Measurements from ENCODE around the gene C4orf50.

C4orf50 gene

DNA sequence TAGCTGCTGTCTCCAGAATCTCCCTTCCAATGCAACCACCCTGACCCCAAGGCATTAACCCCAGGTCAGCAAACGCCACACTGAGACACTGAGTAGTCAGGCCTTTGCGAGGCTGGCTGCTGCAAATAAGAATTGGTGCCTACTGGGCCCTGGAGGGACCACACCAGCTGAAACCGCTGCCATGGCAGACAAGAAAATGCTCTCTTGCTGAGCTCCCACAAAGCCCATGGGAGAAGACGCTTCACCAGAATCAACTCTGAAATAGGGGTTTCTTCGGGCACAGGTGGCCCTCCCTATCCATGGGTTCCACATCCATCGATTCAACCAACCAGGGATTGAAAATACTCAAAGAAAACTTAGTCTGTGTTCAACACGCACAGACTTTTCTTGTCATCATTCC, 98.7 kb downstream of the C4orf50 start:
- DNase-seq (ENCODE audit: low read depth) = no peak

DNA sequence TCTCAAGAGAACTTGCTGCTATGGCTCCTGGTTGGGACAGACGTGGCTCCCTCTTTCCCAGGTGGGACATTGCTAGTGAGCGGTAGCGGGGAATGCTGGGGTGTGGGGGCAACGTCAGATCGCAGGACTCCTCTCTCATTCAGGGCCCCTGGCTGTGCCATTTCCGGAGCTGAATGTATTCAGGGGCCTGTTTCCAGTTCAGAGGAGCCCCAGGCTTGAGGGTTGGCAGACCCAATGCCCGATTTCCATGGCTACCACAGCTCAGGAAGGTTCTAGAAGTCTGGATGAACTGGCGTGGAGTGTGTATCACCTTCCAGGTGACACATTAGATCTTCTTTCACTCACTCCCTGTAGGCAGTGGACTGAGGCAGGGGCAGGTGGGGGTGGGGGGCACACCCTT, 99.2 kb downstream of the C4orf50 start:
- DNase-seq (ENCODE audit: low read depth) = no peak

DNA sequence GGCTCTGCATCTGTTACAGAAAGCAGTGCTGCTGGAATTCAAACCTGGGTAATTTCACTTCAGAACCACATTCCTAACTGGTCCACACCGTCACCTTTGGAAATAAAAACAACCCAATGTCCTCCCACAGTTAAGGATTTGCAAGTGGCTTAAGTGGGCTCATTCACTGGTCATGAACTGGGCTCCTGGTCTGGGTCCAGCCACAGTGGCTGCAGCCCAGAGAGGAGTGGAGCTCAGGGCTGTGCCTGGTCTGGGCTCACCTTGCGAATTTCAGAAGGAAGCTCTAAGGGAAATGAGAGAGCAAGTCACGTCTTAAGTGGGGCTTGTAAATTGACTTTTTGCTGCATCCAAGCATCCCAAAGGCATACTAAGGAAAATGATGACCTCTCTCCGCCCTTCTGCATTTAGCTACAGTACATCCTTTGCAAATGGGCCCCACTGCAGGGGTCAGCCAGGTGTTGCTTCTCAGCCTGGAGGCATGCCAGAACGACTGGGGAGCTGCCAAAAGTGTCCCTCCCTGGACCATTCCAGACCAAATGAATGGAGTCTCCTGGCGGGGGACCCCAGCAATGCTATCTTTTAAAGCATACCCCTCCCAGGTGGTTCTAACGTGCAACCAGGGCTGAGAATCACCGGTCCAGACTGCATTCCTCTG, 99.8 kb downstream of the C4orf50 start:
- no peak for DNase-seq (ENCODE audit: low read depth)

DNA sequence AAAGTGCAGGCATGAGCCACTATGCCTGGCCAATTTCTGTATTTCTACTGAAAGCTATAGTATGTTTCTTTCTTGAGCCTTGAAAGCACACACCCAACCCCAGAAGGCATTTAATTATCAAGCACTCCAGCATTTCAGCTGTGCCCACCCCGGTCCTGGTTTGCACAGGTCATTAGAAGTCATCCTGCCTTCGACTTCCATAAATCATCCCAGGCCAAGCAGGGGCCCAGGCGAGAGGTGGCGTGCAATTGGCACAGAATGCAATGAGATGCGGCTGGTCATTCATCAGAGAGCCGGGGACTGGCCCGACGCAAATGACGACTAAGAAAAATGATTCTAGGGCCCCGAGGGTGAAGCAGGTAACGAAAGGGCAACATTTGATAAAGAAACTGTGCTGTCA, 100.6 kb downstream of the C4orf50 start:
- DNase-seq (ENCODE audit: low read depth) = no peak

DNA sequence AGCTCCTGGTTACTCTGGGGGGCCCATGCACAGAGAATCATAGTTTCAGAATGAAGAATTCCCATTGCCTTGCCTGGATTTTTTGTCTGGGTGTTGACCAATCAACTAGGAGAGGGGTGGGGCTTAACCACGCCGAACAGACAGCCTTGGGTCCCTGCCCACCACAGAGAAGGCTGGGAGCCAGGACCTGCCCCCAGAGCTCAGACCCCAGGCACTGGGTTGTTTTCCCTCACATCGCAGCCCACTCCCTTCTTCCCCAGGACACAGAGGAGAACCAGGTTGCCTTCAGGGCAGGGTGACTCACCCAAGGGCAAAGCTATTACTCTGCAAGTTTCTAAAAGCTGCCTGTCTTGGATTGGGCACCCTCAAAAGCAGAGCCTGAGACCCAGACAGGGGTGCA, 102.0 kb downstream of the C4orf50 start:
- no peak for DNase-seq (ENCODE audit: low read depth)

DNA sequence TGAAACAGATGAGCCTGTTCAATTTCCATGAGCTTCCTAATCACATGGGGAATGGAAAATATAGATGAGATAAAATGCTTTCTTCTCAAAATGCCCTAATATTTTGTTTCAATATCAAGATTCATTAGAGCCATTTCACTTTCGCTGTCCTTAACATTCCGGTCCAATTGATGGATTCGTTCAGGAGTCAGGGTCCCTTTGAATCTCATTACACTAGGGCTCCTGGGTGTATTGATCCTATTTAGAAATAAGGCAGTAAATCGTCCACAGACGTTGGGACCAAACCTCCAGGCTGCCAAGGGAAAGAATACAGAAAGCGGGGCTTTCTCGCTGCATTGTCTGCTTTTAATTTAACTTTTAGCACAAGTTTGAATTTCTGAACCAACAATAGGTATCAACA, 104.8 kb downstream of the C4orf50 start:
- DNase-seq (ENCODE audit: low read depth) = no peak

DNA sequence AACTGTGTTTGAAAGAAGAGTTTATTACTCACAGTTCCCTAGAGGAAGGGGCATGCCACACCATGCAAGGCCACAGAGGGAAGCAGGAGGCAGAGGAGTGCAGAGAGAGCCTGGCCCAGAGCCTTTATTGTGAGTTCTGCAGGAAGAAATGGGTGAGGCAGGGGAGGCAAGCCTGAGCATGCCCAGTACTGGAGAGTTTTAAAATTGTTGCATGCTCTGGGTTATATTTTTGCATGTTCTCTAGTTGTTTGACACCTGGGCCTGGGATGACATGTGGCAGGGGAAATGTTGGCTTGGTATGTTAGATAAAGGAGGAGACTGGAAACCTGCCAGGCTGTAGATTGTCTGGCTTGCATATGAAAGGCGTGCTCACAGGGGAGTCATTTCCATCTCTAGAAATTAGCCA, 105.6 kb downstream of the C4orf50 start:
- no peak for DNase-seq (ENCODE audit: low read depth)

DNA sequence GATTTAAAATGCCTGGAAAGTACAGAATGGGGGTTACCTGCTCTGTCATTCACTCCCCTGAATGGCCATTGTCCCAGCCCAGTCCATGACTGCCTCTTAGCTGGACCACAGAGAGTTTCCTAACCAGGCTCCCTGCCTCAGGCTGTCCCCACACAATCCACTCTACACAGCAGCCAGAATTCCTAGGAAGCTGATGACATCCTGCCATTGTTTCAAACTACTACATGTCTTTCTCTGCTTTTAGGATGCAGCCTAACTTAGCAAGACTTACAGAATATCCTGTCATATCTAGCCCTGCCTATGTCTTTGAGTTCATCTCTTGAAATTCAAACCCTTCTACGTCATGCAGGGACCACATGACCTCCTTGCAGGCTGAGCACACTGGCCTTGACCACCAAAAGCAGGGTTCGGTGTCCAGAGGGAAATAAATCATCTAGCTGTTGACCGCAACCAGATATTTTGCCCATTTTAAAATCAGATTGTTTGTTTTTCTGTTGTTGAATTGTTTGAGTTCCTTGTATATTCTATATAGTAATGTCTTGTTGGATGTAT, 109.3 kb downstream of the C4orf50 start:
- DNase-seq (ENCODE audit: low read depth) = no peak

DNA sequence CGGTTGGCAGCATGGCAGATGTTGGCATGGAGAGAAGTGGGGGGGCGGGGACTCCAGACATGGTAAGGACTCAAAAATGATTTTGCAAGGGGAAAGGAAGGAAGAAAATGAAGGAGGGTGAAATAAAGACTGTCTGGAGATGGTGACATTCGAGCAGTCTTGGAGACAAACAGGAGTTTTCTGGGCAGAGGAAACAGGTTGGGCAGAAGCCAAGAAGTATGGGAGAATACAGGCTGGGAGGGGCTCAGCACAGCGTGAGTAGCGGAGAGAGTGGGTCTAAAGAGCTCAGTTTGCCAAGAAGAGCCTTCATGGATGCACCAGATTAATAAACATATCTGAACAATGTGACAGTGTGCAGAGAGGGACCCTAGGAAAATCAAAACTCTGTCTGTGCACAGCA, 112.0 kb downstream of the C4orf50 start:
- no peak for DNase-seq (ENCODE audit: low read depth)

DNA sequence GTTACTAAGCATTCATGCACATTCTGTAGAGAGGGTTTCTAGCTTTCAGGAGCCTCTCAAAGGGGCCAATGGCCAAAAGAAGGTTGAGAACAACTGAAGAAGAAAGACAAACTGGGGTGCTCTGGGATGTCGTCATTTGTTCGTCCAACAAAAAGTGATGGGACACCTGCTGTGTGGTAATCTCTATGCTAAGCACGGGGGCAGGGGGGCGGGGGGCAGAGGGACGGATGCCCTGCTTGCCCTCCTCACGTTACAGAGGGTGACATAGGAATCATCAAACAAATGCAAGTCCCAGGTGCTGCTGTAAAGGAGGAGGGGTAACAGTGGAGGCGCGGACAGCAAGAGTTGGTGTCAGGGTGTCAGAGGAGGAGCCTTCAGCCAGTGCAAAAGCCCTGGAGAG, 112.5 kb downstream of the C4orf50 start:
- no peak for DNase-seq (ENCODE audit: low read depth)

DNA sequence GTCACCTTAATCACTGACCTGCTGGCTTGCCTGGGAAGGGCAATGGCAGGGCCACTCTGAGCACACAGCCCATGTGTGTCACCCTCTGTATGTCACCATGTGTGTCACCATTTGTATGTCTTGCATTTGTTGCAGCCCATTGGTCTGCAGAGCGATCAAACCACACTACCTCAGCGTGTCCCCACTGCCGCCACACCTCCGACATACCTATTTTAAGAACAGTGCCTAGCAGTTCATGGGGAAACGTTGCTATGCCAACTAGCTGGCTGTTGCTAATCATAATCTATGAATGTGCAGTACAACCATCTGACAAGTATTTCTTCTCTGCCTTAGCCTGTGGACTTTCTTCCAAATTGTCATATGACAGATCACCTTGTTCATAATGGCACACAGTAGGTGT, 117.4 kb downstream of the C4orf50 start:
- no peak for DNase-seq (ENCODE audit: low read depth)

DNA sequence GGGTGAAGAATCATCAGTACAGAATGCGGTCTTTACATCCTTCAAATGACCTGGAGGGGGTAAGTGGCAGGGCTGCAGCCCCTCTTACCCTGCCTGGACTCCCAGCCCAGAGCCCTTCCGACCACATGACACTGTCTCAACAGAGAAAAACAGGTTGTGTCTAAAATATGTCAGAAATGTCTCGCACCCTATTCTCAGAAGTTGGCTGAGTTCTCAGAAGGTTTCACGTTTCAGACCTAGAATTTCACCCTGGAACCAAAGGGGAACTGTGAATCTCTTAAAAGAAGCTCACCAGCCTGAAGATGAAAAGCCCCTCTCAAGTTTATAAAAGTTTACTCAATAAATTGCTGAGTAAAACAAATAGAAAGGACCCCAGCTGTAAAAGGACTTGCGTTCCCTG, 118.3 kb downstream of the C4orf50 start:
- no peak for DNase-seq (ENCODE audit: low read depth)

DNA sequence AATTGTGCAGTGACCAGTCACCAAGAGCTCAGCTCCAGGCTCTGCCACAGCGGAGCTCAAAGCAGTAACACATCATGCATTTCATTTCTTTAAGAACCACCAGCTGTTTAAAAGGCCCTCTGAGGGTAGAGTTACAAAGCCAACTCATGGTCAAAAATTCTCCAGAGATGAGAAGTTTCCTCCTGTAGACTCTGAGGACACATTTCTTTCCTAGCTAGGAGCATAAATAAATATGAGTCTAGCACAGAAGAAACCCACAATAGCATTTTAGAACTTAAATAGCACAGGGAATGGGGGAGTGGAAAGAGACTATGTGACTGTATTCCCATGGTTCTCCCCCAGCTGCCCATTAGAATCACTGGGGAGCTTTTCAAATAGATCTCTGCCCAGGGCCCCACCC, 118.8 kb downstream of the C4orf50 start:
- DNase-seq (ENCODE audit: low read depth) = no peak

DNA sequence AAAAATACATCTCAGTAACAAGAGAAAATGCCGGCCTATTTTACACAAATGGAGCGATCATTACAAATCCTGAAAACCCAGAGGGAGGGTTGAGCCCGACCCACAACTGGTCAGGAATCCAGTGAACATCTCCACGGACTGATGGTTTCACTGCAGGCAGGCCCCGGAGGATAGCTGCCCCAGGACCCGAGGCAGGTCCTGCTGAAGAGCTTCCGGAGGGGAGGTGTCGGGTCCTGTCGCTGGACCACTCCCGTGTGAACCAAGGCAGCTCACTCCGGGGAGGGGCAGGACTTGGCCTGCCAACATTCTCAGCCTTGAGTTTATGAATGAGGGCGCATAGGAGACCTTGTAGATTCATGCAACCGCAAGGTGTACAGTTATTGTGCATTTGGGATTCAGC, 120.6 kb downstream of the C4orf50 start:
- DNase-seq (ENCODE audit: low read depth) = no peak

DNA sequence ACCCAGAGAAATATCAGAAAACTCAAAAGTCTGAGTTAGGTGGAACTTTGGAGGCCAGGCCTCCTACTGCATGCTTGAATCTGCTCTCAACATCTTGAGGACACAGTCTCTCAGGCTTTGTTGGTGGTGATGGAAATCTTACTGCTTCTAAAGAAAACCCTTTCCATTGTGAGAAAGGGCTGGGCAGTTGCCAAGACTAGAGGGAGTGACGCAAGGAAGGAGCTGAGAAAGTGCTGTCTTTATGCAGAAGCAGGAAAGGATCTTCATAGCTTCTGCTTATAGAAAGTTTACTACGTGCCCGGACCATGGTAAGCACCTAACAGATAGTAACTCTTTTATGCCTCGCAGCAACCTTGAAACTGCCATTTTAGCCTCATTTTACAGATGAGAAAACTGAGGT, 122.9 kb downstream of the C4orf50 start:
- DNase-seq (ENCODE audit: low read depth) = no peak

DNA sequence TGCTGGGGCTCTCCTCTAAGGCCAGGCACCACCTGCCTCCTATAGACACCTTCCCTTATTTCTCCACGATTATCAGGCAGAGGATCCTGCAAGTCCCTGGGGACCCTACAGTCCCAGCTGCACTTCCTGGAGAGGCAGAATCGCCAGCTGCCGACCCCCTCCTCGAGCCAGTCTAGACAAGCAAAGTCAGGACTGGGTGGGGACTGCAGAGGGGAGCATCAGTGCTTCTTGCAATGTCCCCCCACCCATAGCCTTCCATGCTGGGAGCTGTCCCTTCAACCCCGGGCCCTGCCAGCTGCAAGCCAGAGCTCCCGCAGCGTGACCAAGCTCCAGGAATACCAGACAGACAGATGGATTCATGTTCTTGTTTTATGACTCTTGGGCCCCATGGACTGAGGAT, 124.0 kb downstream of the C4orf50 start:
- DNase-seq (ENCODE audit: low read depth) = no peak

DNA sequence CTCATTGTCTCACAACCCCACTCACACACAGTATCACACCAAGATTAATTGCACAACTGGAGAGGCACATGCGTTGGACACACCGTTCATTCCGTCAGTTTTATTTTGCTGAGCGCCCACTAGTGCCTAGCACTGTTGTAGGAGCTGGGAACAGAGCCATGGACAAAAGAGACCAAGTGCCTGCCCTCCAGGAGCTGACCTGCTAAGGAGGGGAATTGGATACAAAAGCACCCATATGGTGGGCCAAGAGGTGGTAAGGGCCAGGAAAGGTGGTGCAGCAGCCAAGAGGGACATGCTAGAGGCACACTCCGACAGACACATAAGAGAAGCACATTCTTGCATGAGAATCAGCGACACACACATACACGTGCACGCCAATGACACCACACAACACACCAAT, 124.6 kb downstream of the C4orf50 start:
- no peak for DNase-seq (ENCODE audit: low read depth)

DNA sequence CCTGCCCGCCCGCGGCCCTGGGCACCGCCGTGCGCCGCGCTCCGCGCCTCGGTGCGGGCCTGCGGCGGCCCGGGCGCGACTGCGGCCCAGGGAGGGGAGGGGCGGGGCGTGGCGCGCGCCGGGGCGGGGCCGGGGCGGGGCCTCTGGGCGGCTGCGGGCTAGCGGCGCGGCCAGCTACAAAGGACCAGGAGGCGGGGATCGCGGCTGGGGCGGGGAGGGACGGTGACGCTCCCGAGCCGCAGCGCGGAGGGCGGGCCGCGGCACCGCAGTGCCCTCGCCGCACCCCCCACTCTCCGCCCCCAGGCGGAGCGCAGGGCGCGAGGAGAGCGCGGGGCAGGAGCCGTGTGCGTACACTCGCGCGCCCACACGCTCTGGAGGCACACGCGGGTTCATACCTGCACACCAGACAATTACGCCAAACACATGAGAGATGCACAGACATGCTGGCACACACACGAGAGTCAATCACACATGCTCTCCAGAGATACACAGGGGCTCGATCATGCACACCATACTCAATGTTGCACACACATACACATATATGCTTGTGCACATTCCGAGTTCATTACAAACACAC, 125.1 kb downstream of the C4orf50 start, which contains the start of gene CRMP1:
Gene CRMP1 (minus strand): TSS at position 83 of the 577 bp plus-strand sequence. CDS start 117 bp downstream, outside the sequence.
- DNase-seq (ENCODE audit: low read depth) = no peak

DNA sequence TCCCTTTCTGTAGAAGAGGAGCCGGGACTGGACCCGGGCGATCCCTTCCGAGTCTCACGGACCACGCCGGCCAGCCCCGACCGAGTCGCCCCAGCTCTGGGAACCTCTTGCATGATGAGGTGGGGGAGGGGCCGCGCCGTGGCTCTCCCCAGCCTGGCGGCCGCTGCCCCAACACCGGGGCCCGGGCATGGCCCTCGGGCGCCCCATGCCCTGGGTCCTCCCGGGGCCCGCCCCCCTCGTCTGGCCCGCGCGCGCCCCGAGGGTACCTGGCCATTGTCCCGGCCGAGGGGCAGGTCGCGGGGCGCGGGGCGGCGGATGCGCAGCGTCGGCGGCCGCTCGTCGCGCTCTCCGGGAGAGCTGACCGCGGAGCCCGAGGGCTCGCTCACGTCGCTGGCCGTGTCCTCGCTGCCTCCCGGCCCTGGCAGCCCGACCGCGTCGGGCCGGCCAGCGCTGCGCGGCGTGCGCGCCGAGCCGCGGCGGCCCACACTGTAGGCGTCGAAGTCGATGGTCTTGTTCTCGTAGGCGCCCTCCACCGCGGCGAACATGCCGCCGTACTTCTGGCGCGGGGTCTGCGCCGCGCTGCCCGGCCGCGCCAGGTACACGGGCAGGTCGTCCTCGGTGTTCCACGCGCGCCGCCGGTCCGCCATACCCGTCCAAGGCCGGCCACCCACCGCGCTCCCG, 125.8 kb downstream of the C4orf50 start:
- DNase-seq (ENCODE audit: low read depth) = no peak

DNA sequence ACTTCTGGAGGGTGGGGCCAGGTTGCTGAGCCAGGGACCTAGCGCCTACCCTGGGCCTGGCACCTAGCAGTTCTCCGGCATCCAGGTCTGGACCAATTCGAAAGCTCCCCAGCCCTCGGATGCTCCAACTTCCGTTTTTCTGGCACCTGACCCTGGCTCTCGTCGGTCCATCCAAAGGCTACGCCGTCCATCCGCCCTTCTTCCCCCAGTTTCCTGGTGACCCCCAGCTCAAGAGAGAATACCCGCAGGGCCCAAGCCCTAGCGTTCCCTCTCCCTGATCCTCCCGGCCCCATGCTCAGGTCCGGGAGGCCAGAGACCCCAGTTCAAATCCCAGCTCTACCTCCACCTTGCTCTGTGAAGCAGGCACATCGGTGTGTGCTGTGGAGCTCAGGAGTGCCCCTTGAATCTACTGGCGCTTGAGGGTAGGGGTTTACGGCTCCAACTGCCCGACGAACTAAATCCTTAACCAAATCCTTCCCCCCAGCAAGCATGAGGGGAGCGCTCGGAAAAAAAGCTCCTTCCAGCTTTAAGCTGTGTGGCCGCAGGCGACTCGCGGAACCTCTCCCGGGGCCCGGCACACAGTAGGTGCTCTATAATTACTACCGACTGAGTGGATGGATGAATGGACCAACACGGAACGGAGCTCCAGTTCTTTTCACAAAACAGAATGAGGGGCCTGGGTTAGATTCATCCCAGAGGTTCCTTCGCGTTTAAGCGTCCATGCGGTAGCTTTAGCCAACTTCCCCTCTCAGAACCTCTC, 126.5 kb downstream of the C4orf50 start:
- no peak for DNase-seq (ENCODE audit: low read depth)

DNA sequence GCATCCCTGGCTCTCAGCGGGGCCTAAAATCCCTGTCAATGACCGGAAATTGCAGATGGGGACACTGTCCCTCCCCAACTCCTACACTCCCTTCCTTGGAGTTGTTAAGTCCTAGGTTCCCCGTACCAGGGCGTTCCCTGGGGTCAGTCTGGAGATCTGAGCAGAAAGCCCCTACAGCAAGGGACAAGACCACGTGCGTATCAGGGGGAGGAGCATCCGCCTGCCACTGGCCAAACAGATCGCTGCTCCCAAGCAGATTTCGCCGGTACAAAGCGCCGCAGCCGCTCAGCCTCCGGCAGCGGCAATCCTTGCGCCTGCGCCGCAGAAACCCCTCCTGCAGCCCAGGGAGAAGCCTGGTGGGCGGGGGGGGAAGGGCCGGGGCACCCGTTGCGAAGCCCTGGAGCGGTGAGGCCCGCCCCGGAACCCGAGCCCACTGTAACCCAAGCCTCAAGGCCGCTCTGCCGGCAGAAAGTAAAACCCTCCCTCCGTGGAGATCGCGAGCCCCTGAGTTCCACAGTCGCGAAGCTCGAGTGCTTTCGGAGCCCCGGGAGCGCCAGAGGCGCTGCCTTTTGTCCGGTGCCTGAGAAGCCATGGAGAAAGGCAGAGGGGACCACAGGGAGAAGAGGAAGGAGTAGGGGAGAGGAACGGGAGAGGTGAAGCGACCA, 128.0 kb downstream of the C4orf50 start:
- no peak for DNase-seq (ENCODE audit: low read depth)
